Astrocyte of the cerebellum (primary cell): ENCODE results near the gene SENP1.

Experiments
- DNase-seq: peaks from one replicate; pipeline ENCODE4 v3.0.0-alpha.2; 2011; ENCODE audit warnings: low read depth
- H3K4me3 ChIP-seq: 2 replicates; pipeline ENCODE4 v1.5.1; 2011; ENCODE audit warnings: mild to moderate bottlenecking, low read depth, low read length, moderate library complexity
- CTCF ChIP-seq: IDR thresholded peaks from 2 replicates; pipeline ENCODE4 v1.5.1; 2012; ENCODE audit warnings: low read length, low read depth, moderate library complexity, mild to moderate bottlenecking; ENCODE audit errors: missing control alignments
- in situ Hi-C: cut with HindIII; loops from 2 replicates; pipeline ENCODE4 v1.10.0; 2017; ENCODE audit warnings: low sequenced_read_pairs

The SENP1 gene

GRCh38 chr12:48004053-48004941, 101.6 kb downstream of the SENP1 start, which contains the start of gene COL2A1:
Gene COL2A1 (minus strand): TSS chr12:48004476. CDS start chr12:48004321, 155 bp downstream.
- peak within 1 kb of the TSS; percentile 22 for H3K4me3 ChIP-seq
- in situ Hi-C loops: no loop called here
- no peak for TF ChIP-seq CTCF
- DNase-seq: no peak

- in situ Hi-C loops: no loop called here
- no peak for TF ChIP-seq CTCF
- peak overlapping the region; percentile 22 for H3K4me3 ChIP-seq
- no peak for DNase-seq
Observed at GRCh38 chr12:48003226-48004052, 102.4 kb downstream of the SENP1 start.

- TF ChIP-seq CTCF: no peak
- DNase-seq: no peak
- in situ Hi-C loops: no loop called here
- H3K4me3 ChIP-seq: no peak overlapping the region
Observed at GRCh38 chr12:48002773-48003218, 103.1 kb downstream of the SENP1 start.

GRCh38 chr12:48002414-48002730, 103.5 kb downstream of the SENP1 start:
- no peak for TF ChIP-seq CTCF
- no peak for DNase-seq
- in situ Hi-C loops: no loop called here
- peak overlapping the region; percentile 49 for H3K4me3 ChIP-seq

- H3K4me3 ChIP-seq: peak overlapping the region; percentile 49
- in situ Hi-C loops: no loop called here
- no peak for DNase-seq
- TF ChIP-seq CTCF: no peak
Observed at GRCh38 chr12:48001505-48002413, 104.1 kb downstream of the SENP1 start.
